CD14-positive monocyte (primary cell): Measurements from ENCODE around the gene TSPAN31. TPM values are rescaled to one million over a fixed set of nuclear protein-coding genes. Genes with fewer than 3 reads are reported as not detected.

Source experiments
- DNase-seq, 3 donors: peaks; one replicate each; pipeline ENCODE4 v3.0.0-alpha.2; 2011 to 2022
- H2AFZ ChIP-seq: 2 replicates; pipeline ENCODE4 v1.6.0; 2012; ENCODE audit warnings: mild to moderate bottlenecking, low read depth, low read length, inconsistent platforms; ENCODE audit not compliant: insufficient read depth, poor library complexity, severe bottlenecking
- H3K27ac ChIP-seq, 2 donors: 1 replicate in 1 of 2; 2 replicates in 1 of 2; pipeline ENCODE4 v1.5.1; 2012 to 2013; ENCODE audit warnings: low read length in 2 of 2, control low read depth in 1 of 2, inconsistent platforms in 1 of 2, low read depth in 1 of 2, mild to moderate bottlenecking in 1 of 2
- H3K27me3 ChIP-seq, 2 donors: one replicate each; pipeline versions ENCODE4 v1.6.0 to v1.6.1; 2011 to 2013; ENCODE audit warnings: low read length in 2 of 2; ENCODE audit not compliant: control insufficient read depth in 2 of 2, insufficient read depth in 2 of 2
- H3K36me3 ChIP-seq, 2 donors: replicated peaks in 1 of 2; 1 replicate in 1 of 2; 2 replicates in 1 of 2; pipeline versions ENCODE4 v1.5.1 to v1.6.1; 2012 to 2013; ENCODE audit warnings: low read length in 2 of 2, control low read depth in 1 of 2, inconsistent platforms in 1 of 2, mild to moderate bottlenecking in 1 of 2; ENCODE audit not compliant: insufficient read depth in 2 of 2, control insufficient read depth in 1 of 2
- H3K4me1 ChIP-seq, 2 donors: 1 replicate in 1 of 2; 2 replicates in 1 of 2; pipeline versions ENCODE4 v1.5.1 to v1.6.1; 2012 to 2013; ENCODE audit warnings: low read length in 2 of 2, control low read depth in 1 of 2, inconsistent platforms in 1 of 2, mild to moderate bottlenecking in 1 of 2, moderate library complexity in 1 of 2; ENCODE audit not compliant: insufficient read depth in 2 of 2, control insufficient read depth in 1 of 2
- H3K4me2 ChIP-seq: replicated peaks from 2 replicates; pipeline ENCODE3; 2012; ENCODE audit warnings: low read length, moderate library complexity, mild to moderate bottlenecking; ENCODE audit not compliant: poor library complexity, severe bottlenecking; ENCODE audit errors: extremely low read depth
- H3K4me3 ChIP-seq, 3 experiments: fragments of 200-600 bp in 1 of 3; sonication (generic) in 1 of 3; replicated peaks in 1 of 3; 1 replicate in 2 of 3; 2 replicates in 1 of 3; pipeline ENCODE4 v1.5.1; 2011 to 2013; ENCODE audit warnings: low read length in 3 of 3, mild to moderate bottlenecking in 3 of 3, control low read depth in 2 of 3, low read depth in 2 of 3, inconsistent platforms in 1 of 3, moderate library complexity in 1 of 3
- H3K79me2 ChIP-seq: 2 replicates; pipeline ENCODE4 v1.6.0; 2012; ENCODE audit warnings: mild to moderate bottlenecking, control low read depth, inconsistent platforms, low read length, moderate library complexity; ENCODE audit not compliant: insufficient read depth
- H3K9ac ChIP-seq: 2 replicates; pipeline ENCODE4 v1.6.0; 2017; ENCODE audit warnings: low read length, mild to moderate bottlenecking; ENCODE audit not compliant: insufficient read depth, poor library complexity, severe bottlenecking
- H3K9me3 ChIP-seq, 2 donors: replicated peaks in 1 of 2; 1 replicate in 1 of 2; 2 replicates in 1 of 2; pipeline versions ENCODE4 v1.5.1 to v1.6.1; 2012 to 2013; ENCODE audit warnings: low read length in 2 of 2, control low read depth in 1 of 2; ENCODE audit not compliant: control insufficient read depth in 1 of 2, insufficient read depth in 1 of 2
- H4K20me1 ChIP-seq: 2 replicates; pipeline ENCODE4 v1.6.0; 2012; ENCODE audit warnings: mild to moderate bottlenecking, low read length, control low read depth, moderate library complexity; ENCODE audit not compliant: insufficient read depth
- H3K27ac Mint-ChIP-seq, 7 donors: one replicate each; pipeline ENCODE4 v1.8.0; 2020; ENCODE audit warnings: mild to moderate bottlenecking in 7 of 7, mixed read lengths in 7 of 7, moderate library complexity in 6 of 7, inconsistent platforms in 2 of 7
- H3K27me3 Mint-ChIP-seq, 3 donors: one replicate each; pipeline ENCODE4 v1.8.0; 2021 to 2022; ENCODE audit warnings: low read depth in 3 of 3, mild to moderate bottlenecking in 3 of 3, mixed read lengths in 3 of 3, moderate library complexity in 3 of 3, inconsistent platforms in 1 of 3
- H3K36me3 Mint-ChIP-seq, 2 donors: one replicate each; pipeline ENCODE4 v1.8.0; 2020; ENCODE audit warnings: mixed read lengths in 2 of 2, inconsistent platforms in 1 of 2, mild to moderate bottlenecking in 1 of 2
- H3K4me1 Mint-ChIP-seq: one replicate; pipeline ENCODE4 v1.8.0; 2020; ENCODE audit warnings: mild to moderate bottlenecking, mixed read lengths
- H3K4me3 Mint-ChIP-seq, 2 donors: one replicate each; pipeline ENCODE4 v1.8.0; 2020; ENCODE audit warnings: mild to moderate bottlenecking in 2 of 2, mixed read lengths in 2 of 2, moderate library complexity in 1 of 2
- H3K9me3 Mint-ChIP-seq, 7 donors: one replicate each; pipeline ENCODE4 v1.8.0; 2020 to 2022; ENCODE audit warnings: mixed read lengths in 7 of 7, mild to moderate bottlenecking in 6 of 7, moderate library complexity in 6 of 7, inconsistent platforms in 2 of 7
- CTCF ChIP-seq: fragments of 200-600 bp; IDR thresholded peaks from one replicate; pipeline ENCODE4 v1.8.0; 2022; ENCODE audit warnings: antibody characterized with exemption, mild to moderate bottlenecking
- WGBS: methylation state at CpG from one replicate; pipeline ENCODE4 v1.1.5; 2013; ENCODE audit warnings: missing lambda C conversion rate; ENCODE audit not compliant: insufficient coverage; 5-methylcytosine and 5-hydroxymethylcytosine counted together
- intact Hi-C, 2 donors: fragments of 100-400 bp; cut with micrococcal nuclease; formaldehyde crosslinking; loops; one replicate each; pipeline versions ENCODE4 v1.15.0 to v1.15.1; 2023
- polyA plus RNA-seq, 3 donors: library from polyadenylated mRNA; depleted of rRNA in 1 of 3; unstranded in 2 of 3; stranded (reverse) in 1 of 3; fragments of 300-500 nt in 2 of 3; fragments of >200 nt in 1 of 3; fragmentation: Illumina TruSeq in 2 of 3; gene quantifications; 1 replicate in 2 of 3; 2 replicates in 1 of 3; pipeline ENCODE4 v1.2.3, GENCODE V29; 2012 to 2021

TSPAN31 gene
- polyA plus RNA-seq, 3 donors: 20.6 to 48.1 (median 43.0) TPM

DNA sequence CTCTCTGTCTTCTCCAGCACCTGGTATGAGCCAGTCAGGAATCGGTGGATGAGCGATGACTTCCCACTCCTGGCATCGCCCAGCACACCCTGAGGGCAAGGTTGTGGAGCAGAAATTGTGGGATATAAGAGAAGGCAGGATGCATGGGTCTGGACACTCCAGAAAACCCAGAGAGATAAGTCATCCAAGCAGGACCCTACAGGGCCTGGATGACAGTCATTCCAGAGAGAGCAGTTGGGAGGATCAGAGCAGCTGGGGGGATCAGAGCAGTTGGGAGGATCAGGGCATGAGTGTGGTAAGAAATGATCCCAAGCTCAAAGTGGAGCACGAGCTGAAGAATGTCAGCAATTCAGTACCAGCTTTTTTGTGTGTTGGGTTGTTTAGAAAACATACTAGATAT is 10.2 kb upstream of the TSPAN31 start:
- peaks cover 7% of the 10 kb centered on the region for H3K4me1 Mint-ChIP-seq
- Histone ChIP-seq H2AFZ (no peak overlapping the region), H3K9me3 (no peaks in the 10 kb centered on the region), H3K4me2 (no peak overlapping the region), H3K79me2 (peaks cover 8% of the 10 kb centered on the region), H3K27ac (no peak overlapping the region), H3K4me3 (no peak overlapping the region), H3K9ac (no peak overlapping the region), H3K4me1 (no peaks in the 10 kb centered on the region), H3K36me3 (peaks cover 53 to 65% of the 10 kb centered on the region in 2 donors), H4K20me1 (no peaks in the 10 kb centered on the region), H3K27me3 (no peaks in the 10 kb centered on the region)
- DNase-seq: no peak
- no peak for TF ChIP-seq CTCF
- intact Hi-C loops: no loop called here
- peak overlapping the region in 1 of 7 donors; percentile 1 for H3K27ac Mint-ChIP-seq
- H3K36me3 Mint-ChIP-seq: peaks cover 59 to 63% of the 10 kb centered on the region in 2 donors
- H3K9me3 Mint-ChIP-seq: peaks cover 0 to 1% (median 0%) of the 10 kb centered on the region in 7 donors
- WGBS: 100% methylated on average over 3 of the region's 4 CpGs
- no peak overlapping the region for H3K4me3 Mint-ChIP-seq
- no peaks in the 10 kb centered on the region for H3K27me3 Mint-ChIP-seq

DNA sequence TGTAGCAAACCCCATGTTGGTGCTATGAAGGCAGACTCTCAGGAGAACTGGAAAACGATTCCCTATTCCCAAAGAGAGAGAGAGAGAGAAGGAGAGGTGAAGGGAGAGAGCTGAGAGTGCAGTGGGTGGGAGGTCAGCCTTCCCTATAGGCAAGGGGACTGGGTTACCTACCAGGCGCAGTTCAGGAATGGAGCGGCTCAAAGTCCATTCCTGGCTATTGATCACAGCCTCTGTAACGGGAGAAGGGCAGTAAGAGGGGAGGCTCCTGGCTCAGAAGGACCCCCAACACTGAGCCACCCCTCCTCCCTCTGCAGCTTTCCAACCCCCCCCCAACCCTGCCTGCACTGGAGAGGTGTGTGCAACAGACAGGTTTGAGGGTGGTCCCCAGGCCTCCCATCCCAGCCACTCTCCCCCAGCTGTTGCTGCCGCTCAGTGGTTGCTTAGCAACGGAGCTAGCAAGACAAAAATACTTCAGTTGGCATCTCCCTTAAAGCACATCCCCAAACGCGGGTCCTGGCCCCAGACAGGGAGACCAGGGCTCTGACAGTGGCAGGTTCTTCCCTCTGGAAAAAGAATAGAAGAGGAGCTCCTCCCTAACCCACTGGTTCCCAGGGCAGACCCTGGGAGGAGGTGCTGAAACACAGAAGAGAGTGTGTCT is 9.5 kb upstream of the TSPAN31 start:
- peaks cover 47 to 58% of the 10 kb centered on the region in 2 donors for H3K36me3 ChIP-seq
- no peaks in the 10 kb centered on the region for H3K9me3 ChIP-seq
- Mint-ChIP-seq H3K27me3 (no peaks in the 10 kb centered on the region), H3K4me3 (no peak overlapping the region), H3K9me3 (no peaks in the 10 kb centered on the region), H3K36me3 (peaks cover 54 to 59% of the 10 kb centered on the region in 2 donors), H3K27ac (peak overlapping the region in 1 of 7 donors; percentile 50), H3K4me1 (peaks cover 11% of the 10 kb centered on the region)
- no peak overlapping the region for H2AFZ ChIP-seq
- H3K27me3 ChIP-seq: no peaks in the 10 kb centered on the region
- H3K4me2 ChIP-seq: no peak overlapping the region
- H4K20me1 ChIP-seq: no peaks in the 10 kb centered on the region
- no peak for DNase-seq
- H3K79me2 ChIP-seq: peaks cover 15% of the 10 kb centered on the region
- no peak for TF ChIP-seq CTCF
- H3K4me1 ChIP-seq: peaks cover 2 to 7% of the 10 kb centered on the region in 2 donors
- no CpG with 5 or more reads among the region's 8 CpGs for WGBS
- H3K27ac ChIP-seq: no peak overlapping the region
- intact Hi-C loops: no loop called here
- no peak overlapping the region for H3K4me3 ChIP-seq
- H3K9ac ChIP-seq: no peak overlapping the region
